Lung (tissue), 10 donors: Measurements from ENCODE around the gene RGPD5. TPM values are rescaled to one million over a fixed set of nuclear protein-coding genes. Genes with fewer than 3 reads are reported as not detected.
"Not testable (repeated sequence)": the region's sequence is repeated elsewhere in the genome, so short reads cannot be mapped to it uniquely, and the experiment has no call there.

Experiments used
- ATAC-seq: fragments of 200-7000 bp; cut with Tn5 transposase; one replicate; pipeline ENCODE4 v1.9.1; 2020; ENCODE audit warnings: moderate number of reproducible peaks; ENCODE audit not compliant: insufficient read depth, low FRiP score
- DNase-seq, 3 donors: peaks; one replicate each; pipeline ENCODE4 v3.0.0-alpha.2; 2013 to 2017
- H3K27ac ChIP-seq, 2 donors: one replicate each; pipeline ENCODE4 v1.5.1; 2013; ENCODE audit warnings: mild to moderate bottlenecking in 2 of 2, moderate library complexity in 2 of 2, control low read depth in 1 of 2, inconsistent platforms in 1 of 2, low read depth in 1 of 2, low read length in 1 of 2
- H3K27me3 ChIP-seq, 3 donors: one replicate each; pipeline ENCODE4 v1.5.1; 2013; ENCODE audit warnings: low read length in 2 of 3; ENCODE audit not compliant: control insufficient read depth in 3 of 3, insufficient read depth in 3 of 3
- H3K36me3 ChIP-seq, 4 donors: one replicate each; pipeline ENCODE4 v1.5.1; 2013; ENCODE audit warnings: low read length in 4 of 4, mild to moderate bottlenecking in 1 of 4, moderate library complexity in 1 of 4; ENCODE audit not compliant: control insufficient read depth in 4 of 4, insufficient read depth in 4 of 4
- H3K4me1 ChIP-seq, 5 donors: one replicate each; pipeline ENCODE4 v1.5.1; 2013; ENCODE audit warnings: low read length in 5 of 5, mild to moderate bottlenecking in 2 of 5, moderate library complexity in 1 of 5; ENCODE audit not compliant: control insufficient read depth in 5 of 5, insufficient read depth in 5 of 5
- H3K4me3 ChIP-seq: one replicate; pipeline ENCODE4 v1.5.1; 2013; ENCODE audit warnings: mild to moderate bottlenecking, control low read depth, moderate library complexity
- H3K9ac ChIP-seq, 2 donors: one replicate each; pipeline ENCODE4 v1.5.1; 2013; ENCODE audit warnings: low read length in 2 of 2, control low read depth in 1 of 2; ENCODE audit not compliant: insufficient read depth in 1 of 2
- H3K9me3 ChIP-seq, 4 donors: one replicate each; pipeline ENCODE4 v1.5.1; 2013; ENCODE audit warnings: low read length in 3 of 4, mild to moderate bottlenecking in 1 of 4, moderate library complexity in 1 of 4; ENCODE audit not compliant: control insufficient read depth in 4 of 4, insufficient read depth in 3 of 4
- WGBS, 2 donors: extraction: QIAGEN DNeasy Blood & Tissue Kit; methylation state at CpG; one replicate each; pipeline ENCODE4 v1.1.7; 2013; 5-methylcytosine and 5-hydroxymethylcytosine counted together
- polyA plus RNA-seq, 2 donors: library from polyadenylated mRNA; stranded (reverse); fragments of 200-250 nt; gene quantifications; one replicate each; pipeline ENCODE4 v1.2.1, GENCODE V29; 2013
- total RNA-seq, 2 donors: library from RNA; depleted of rRNA in 1 of 2; stranded (reverse); fragments of >200 nt in 1 of 2; gene quantifications; one replicate each; pipeline ENCODE4 v1.2.1, GENCODE V29; 2014 to 2021
- donor health status: Bipolar disorder and iron deficiency.
- donor health status: healthy.
- donor health status: DM: yes; HTN: yes; CAD: no.

The RGPD5 gene
- total and polyA plus RNA-seq, 4 donors, result 3.8 to 82.0 (median 28.9) TPM

DNA sequence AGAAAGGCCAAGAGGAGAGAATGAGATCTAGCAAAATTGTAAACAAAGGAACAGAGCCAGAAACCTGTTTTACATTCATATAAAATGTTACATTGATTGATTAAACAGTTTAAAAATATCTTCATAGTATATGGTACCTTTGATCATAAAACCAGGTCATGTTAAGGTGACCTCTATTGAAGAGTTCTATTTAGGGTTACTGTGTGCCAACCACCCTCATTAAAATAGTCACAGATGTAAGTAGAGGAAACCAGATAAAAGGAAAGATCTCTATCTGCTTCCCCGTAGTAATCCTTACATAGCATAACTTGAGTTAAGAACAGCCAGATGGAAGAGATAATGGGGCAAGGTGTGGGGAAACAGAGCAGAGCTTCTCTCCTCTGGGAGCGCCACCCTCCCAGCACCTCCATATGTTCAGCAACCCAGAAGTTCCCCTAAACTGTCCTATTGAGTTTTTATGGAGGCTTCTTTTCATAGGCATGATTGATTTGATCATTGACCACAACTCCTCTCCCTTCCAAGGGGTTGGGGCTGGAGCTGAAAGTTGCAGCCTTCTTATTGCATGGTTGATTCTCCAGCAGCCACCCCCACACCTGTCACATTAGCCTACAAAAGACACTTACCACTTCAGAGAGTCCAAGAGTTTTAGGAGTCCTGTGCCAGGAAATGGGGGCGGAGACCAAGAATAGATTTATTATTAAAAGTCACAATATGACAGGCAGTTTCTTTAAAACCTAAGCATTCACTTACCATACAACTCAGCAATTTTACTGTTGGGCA, 101.2 kb downstream of the RGPD5 start:
- WGBS, 2 donors, result no CpG with 5 or more reads among the region's 3 CpGs
- not testable (repeated sequence) for ATAC-seq

DNA sequence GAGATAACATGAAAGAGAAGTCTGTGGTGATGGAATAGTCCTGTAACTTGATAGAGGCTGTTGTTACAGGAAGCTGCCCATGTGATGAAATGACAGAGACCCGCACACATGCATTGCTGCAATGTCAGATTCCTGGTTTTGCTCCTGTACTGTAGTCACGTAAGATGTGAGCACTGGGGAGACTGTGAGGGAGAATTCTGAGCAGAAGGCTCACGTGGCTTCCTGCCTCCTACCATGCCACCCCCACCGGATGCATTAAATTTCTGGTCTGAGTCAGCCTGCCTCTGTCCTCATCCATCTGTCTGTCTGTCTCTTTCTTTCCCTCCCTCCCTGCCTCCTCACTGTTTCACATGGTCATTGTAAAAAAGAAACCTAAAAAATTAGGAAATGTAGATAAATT, 102.1 kb downstream of the RGPD5 start:
- H3K9ac ChIP-seq, H3K27ac ChIP-seq, H3K27me3 ChIP-seq, H3K4me3 ChIP-seq, H3K36me3 ChIP-seq, H3K9me3 ChIP-seq, H3K4me1 ChIP-seq, DNase-seq: not testable (repeated sequence)
- peak; percentile 44 for ATAC-seq
- WGBS, 2 donors, result no CpG with 5 or more reads among the region's 4 CpGs

More for the DNA sequence above, 101.2 kb downstream of the RGPD5 start:
- H3K4me1 ChIP-seq, H3K27ac ChIP-seq, DNase-seq, H3K27me3 ChIP-seq, H3K9ac ChIP-seq, H3K9me3 ChIP-seq, H3K4me3 ChIP-seq, H3K36me3 ChIP-seq: not testable (repeated sequence)

DNA sequence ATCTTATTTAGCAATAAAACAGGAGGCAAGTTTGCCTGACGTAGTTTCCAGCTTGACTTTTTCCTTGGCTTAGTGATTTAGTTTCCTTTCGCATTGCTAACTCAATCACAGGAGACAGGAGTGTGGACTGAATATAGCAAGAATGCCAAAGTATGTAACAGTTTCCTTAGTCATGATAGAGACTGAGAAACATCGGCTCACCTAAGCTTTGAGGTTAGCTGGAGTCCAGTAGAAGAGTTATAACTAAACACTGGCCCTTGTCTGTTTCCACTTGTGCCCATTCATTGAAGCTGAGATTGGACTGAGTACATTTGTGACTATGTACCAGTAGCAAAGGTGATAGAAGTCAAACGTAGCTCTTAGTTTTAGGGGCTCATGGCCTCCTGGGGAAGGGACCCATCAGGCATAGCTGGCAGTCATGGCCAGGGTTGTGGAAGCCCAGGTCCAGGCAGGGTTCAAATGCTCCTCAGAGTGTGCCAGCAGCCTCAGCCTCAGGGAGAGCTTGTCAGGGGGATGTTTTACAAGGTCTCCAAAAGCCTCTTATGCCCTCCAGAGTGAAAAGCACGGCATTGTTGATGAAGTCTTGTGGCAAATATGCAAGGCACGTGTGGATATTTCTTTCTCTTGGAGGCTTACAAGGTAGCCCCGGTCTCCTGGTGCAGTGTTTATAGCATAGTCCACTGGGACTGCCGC, 103.8 kb downstream of the RGPD5 start:
- ATAC-seq, H3K27ac ChIP-seq, H3K9me3 ChIP-seq, H3K9ac ChIP-seq, H3K4me1 ChIP-seq, H3K4me3 ChIP-seq, DNase-seq, H3K36me3 ChIP-seq, H3K27me3 ChIP-seq: not testable (repeated sequence)
- no CpG with 5 or more reads among the region's 8 CpGs for WGBS, 2 donors

DNA sequence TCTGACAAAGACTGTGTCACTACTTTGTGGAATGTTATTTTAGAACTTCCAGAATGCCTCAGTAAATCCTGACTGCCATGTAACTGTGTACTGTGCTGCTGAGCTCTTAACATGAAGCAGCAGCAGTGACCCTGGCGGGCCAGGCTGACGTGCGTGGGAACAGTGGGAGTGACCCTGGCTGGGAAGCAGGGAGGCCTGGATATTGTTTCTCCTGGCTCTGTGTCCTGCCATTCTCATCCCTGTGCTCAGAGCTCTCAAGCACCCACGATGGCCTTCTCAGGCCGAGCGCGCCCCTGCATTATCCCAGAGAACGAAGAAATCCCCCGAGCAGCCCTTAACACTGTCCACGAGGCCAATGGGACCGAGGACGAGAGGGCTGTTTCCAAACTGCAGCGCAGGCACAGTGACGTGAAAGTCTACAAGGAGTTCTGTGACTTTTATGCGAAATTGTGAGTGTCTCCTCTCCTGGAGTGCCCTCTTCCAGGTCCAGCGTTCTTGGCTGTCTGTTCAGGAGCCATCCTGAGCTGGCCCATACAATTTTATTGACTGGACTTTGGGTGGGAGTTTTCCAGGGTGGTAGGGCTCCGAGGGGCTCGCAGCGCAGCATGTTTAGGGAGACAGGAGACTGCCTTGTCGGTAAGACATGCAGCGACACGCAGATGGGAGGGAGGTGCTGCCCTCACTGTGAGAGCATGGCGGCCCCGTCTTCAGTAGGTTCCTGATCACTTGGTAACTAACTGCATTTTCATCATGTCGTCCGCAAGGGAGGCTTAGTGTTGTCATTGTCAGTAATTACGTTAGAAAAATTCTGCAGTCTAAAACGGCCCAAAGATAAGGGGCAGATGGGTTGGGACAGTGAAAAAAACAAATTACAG, 104.6 kb downstream of the RGPD5 start, which contains the start of gene LIMS3:
TSS of gene LIMS3 (plus strand) at position 227 of the 875 bp plus-strand sequence. CDS start at position 268, 41 bp downstream.
- not testable (repeated sequence) for H3K27me3 ChIP-seq, H3K36me3 ChIP-seq, H3K4me1 ChIP-seq, H3K4me3 ChIP-seq, H3K9ac ChIP-seq, H3K27ac ChIP-seq, H3K9me3 ChIP-seq, DNase-seq
- no CpG with 5 or more reads among the region's 28 CpGs for WGBS, 2 donors
- ATAC-seq, result peak; percentile 58

DNA sequence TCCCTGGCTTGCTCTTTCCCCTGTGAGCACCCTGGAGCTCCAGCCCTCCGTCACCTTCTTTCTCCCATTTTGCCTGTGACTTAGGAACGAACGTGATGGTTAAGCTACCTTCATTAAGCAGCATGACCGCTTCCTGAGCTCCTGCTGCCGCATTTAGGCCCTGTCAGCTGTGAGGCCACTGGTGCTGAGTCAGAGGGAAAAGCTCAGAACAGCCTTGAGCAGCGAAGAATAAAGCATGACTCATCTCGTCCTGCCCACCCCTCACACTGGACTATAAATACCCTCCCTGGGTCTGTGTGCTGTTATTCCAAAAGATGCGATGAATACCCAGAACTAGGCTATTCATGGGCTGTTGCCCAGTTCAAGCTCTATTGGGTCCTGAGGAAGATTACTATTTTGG, 111.7 kb downstream of the RGPD5 start:
- not testable (repeated sequence) for H3K27me3 ChIP-seq, H3K4me3 ChIP-seq, H3K27ac ChIP-seq, DNase-seq, H3K9ac ChIP-seq, H3K9me3 ChIP-seq, H3K4me1 ChIP-seq, ATAC-seq, H3K36me3 ChIP-seq
- no CpG with 5 or more reads among the region's 8 CpGs for WGBS, 2 donors

Other genes starting within 250 kb of the RGPD5 start
- 100 to 1,000 TPM in 1 of 2 donors, 10 to 100 TPM in 1; 63.9 to 117 TPM for gene SEPTIN10, start 180.3 kb upstream of the RGPD5 start, total RNA-seq
- 10 to 100 TPM; 30.2 to 32.8 TPM for gene SEPTIN10, start 180.3 kb upstream of the RGPD5 start, polyA plus RNA-seq
- gene SOWAHC, start 179.9 kb upstream of the RGPD5 start, total RNA-seq, result 10 to 100 TPM; 12.8 to 15.2 TPM
- gene SOWAHC, start 179.9 kb upstream of the RGPD5 start, polyA plus RNA-seq, result 1 to 10 TPM; 5.2 to 5.6 TPM
- 1 to 10 TPM; 1.2 to 3.3 TPM for gene LIMS3, start 104.4 kb downstream of the RGPD5 start, total RNA-seq
- 1 to 10 TPM in 1 of 2 donors, under 1 TPM in 1; 0.55 to 1.0 TPM for gene LIMS3, start 104.4 kb downstream of the RGPD5 start, polyA plus RNA-seq